Endodermal cell (in vitro differentiated cells): ENCODE measurements around the gene NOP14. TPM values are rescaled to one million over a fixed set of nuclear protein-coding genes. Genes with fewer than 3 reads are reported as not detected.

Experiments used
- DNase-seq: peaks from one replicate; pipeline ENCODE4 v3.0.0-alpha.2; 2017
- H3K27ac ChIP-seq: 2 replicates; pipeline ENCODE4 v1.5.1; 2013; ENCODE audit warnings: mild to moderate bottlenecking, low read depth, low read length, moderate library complexity
- H3K27me3 ChIP-seq: 2 replicates; pipeline ENCODE4 v1.6.1; 2013; ENCODE audit warnings: mild to moderate bottlenecking, low read length, moderate library complexity; ENCODE audit not compliant: insufficient read depth, control insufficient read depth, poor library complexity, severe bottlenecking
- H3K36me3 ChIP-seq: 2 replicates; pipeline ENCODE4 v1.7.0; 2013; ENCODE audit warnings: mild to moderate bottlenecking, low read length, moderate library complexity; ENCODE audit not compliant: control insufficient read depth, insufficient read depth
- H3K4me1 ChIP-seq: one replicate; pipeline ENCODE4 v1.7.0; 2013; ENCODE audit warnings: low read length; ENCODE audit not compliant: control insufficient read depth, insufficient read depth
- H3K4me3 ChIP-seq: 2 replicates; pipeline ENCODE4 v1.5.1; 2013; ENCODE audit warnings: mild to moderate bottlenecking, low read length, moderate library complexity
- H3K9ac ChIP-seq: 2 replicates; pipeline ENCODE4 v1.6.1; 2013; ENCODE audit warnings: mild to moderate bottlenecking, low read length, moderate library complexity; ENCODE audit not compliant: poor library complexity, severe bottlenecking; ENCODE audit errors: extremely low read depth
- H3K9me3 ChIP-seq: 2 replicates; pipeline ENCODE4 v1.6.1; 2013; ENCODE audit warnings: mild to moderate bottlenecking, low read length, moderate library complexity; ENCODE audit not compliant: control insufficient read depth
- H3K27ac Mint-ChIP-seq: 2 replicates; pipeline ENCODE4 v1.8.0; 2020; ENCODE audit warnings: mixed read lengths
- H3K27me3 Mint-ChIP-seq: 2 replicates; pipeline ENCODE4 v1.8.0; 2021; ENCODE audit warnings: mild to moderate bottlenecking, mixed read lengths; ENCODE audit not compliant: insufficient read depth
- H3K36me3 Mint-ChIP-seq: 2 replicates; pipeline ENCODE4 v1.8.0; 2020; ENCODE audit warnings: low read depth, mixed read lengths
- H3K4me1 Mint-ChIP-seq: 2 replicates; pipeline ENCODE4 v1.8.0; 2020; ENCODE audit warnings: mixed read lengths
- H3K4me3 Mint-ChIP-seq: 2 replicates; pipeline ENCODE4 v1.8.0; 2020; ENCODE audit warnings: mild to moderate bottlenecking, moderate library complexity, mixed read lengths
- H3K9me3 Mint-ChIP-seq: 2 replicates; pipeline ENCODE4 v1.8.0; 2020; ENCODE audit warnings: mild to moderate bottlenecking, mixed read lengths
- CTCF ChIP-seq: fragments of 200-600 bp; sonication (generic); conservative IDR thresholded peaks from 2 replicates; pipeline ENCODE4 v1.5.0; 2021; ENCODE audit warnings: antibody characterized with exemption, mild to moderate bottlenecking
- WGBS, 2 experiments: methylation state at CpG; one replicate each; pipeline versions ENCODE4 v1.1.5 to v1.1.7; 2013; ENCODE audit warnings: missing lambda C conversion rate in 2 of 2, mixed read lengths in 1 of 2; ENCODE audit not compliant: insufficient coverage in 1 of 2, insufficient read length in 1 of 2; 5-methylcytosine and 5-hydroxymethylcytosine counted together
- total RNA-seq, 2 donors: library from RNA; stranded (reverse); fragmentation: NEBNext Ultra II Directional in 1 of 2; extraction: Animal tissue kit (Norgen Biotek cat#: 25700) in 1 of 2; gene quantifications; 2 replicates in 1 of 2; 3 replicates in 1 of 2; pipeline ENCODE4 v1.2.1, GENCODE V29; 2021

NOP14 gene
- total RNA-seq, 2 donors from 2014 or later = 23.0 to 31.9 TPM

GRCh38 chr4:2888886-2889285 is 74.3 kb downstream of the NOP14 start:
- Histone ChIP-seq H3K9me3 (no peaks in the 10 kb centered on the region), H3K36me3 (peaks cover 73% of the 10 kb centered on the region), H3K27me3 (no peaks in the 10 kb centered on the region), H3K9ac (no peak overlapping the region), H3K27ac (no peak overlapping the region), H3K4me3 (no peak overlapping the region), H3K4me1 (no peaks in the 10 kb centered on the region)
- no peaks in the 10 kb centered on the region for H3K9me3 Mint-ChIP-seq
- peaks cover 50% of the 10 kb centered on the region for H3K36me3 Mint-ChIP-seq
- no peak overlapping the region for H3K27ac Mint-ChIP-seq
- no peaks in the 10 kb centered on the region for H3K27me3 Mint-ChIP-seq
- H3K4me3 Mint-ChIP-seq = no peak overlapping the region
- DNase-seq = no peak
- WGBS, 2 experiments = 86 to 99% methylated on average over 1 to 3 of the region's 3 CpGs
- peaks cover 18% of the 10 kb centered on the region for H3K4me1 Mint-ChIP-seq
- TF ChIP-seq CTCF = no peak

Other genes with a start within 250 kb of the NOP14 start
- gene TNIP2, start 207.1 kb downstream of the NOP14 start, total RNA-seq = 10 to 100 TPM; 33.1 to 36.5 TPM
- gene SH3BP2, start 170.3 kb downstream of the NOP14 start, total RNA-seq = 10 to 100 TPM; 40.5 to 43.8 TPM
- gene ADD1, start 119.6 kb downstream of the NOP14 start, total RNA-seq = 100 to 1,000 TPM; 231 to 257 TPM
- gene GRK4, start 165 bp upstream of the NOP14 start, total RNA-seq = 1 to 10 TPM; 2.8 to 4.2 TPM
- gene HTT-AS, start 111.1 kb upstream of the NOP14 start, total RNA-seq = not detected
- gene HTT, start 111.3 kb upstream of the NOP14 start, total RNA-seq = 100 to 1,000 TPM; 104 to 109 TPM